Measurements from ENCODE around the gene KCNB1.

The KCNB1 gene

GRCh38 chr20:49469060-49469459 is 13.4 kb downstream of the KCNB1 start:
- no peak for DNase-seq (ENCODE audit: low spot score)

DNA sequence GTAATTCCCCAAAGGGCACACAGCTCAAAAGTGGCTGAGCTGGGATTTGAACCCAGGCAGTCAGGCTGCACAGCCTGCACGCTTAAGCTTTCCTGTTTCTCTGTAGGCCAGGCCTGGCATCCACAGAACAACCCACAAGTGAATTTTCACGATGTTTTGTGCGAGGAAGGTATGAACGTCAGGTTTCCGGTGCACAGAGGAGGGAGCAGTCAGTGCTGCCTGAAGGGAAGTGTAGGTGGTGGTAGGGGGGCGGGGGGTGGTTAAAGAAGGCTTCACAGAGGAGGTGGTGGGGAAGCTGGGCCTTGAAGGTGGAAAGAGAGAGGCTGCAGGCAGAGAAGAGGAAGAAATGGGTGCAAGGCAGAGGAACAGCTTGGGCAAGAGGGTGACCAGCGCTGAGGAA is 14.1 kb downstream of the KCNB1 start:
- DNase-seq (ENCODE audit: low spot score): no peak

- DNase-seq (ENCODE audit: low spot score): no peak
Measured at GRCh38 chr20:49466114-49466912, 16.2 kb downstream of the KCNB1 start.

GRCh38 chr20:49464556-49464955 is 17.9 kb downstream of the KCNB1 start:
- no peak for DNase-seq (ENCODE audit: low spot score)

- DNase-seq (ENCODE audit: low spot score): no peak
Measured at GRCh38 chr20:49462626-49463025, 19.8 kb downstream of the KCNB1 start.

DNA sequence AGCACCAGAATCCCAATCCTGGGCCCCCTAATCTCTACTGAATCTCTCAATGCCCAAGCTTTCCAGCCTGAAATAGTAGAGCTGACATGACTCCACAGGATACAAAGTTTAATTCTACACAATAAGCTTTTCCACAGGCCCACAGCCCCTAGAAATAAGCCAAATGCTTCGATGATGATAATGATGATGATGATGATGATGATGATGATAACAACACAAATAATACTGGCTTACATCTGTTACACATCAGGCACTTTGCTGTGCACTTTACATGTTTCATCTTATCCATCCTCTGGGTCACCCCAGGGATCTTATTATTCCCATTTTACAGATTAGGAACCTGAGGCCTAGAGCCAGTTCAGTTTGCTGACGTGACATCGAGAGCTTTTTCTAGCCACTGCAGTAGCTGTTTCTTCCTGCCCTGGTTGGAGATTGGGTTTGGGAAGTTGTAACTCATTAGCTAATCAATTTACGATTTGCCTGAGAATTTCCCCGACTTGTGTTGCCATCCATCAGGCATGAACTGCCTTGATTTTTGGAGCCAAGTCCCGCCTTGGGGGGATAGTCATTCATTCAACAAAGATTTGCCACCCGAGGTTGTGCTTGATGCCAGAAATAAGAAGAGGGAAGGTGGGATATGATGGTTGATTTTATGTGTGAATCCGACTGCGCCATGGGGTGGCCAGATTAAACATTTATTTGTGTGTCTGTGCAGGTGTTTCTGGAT is 20.4 kb downstream of the KCNB1 start:
- no peak for DNase-seq (ENCODE audit: low spot score)

DNA sequence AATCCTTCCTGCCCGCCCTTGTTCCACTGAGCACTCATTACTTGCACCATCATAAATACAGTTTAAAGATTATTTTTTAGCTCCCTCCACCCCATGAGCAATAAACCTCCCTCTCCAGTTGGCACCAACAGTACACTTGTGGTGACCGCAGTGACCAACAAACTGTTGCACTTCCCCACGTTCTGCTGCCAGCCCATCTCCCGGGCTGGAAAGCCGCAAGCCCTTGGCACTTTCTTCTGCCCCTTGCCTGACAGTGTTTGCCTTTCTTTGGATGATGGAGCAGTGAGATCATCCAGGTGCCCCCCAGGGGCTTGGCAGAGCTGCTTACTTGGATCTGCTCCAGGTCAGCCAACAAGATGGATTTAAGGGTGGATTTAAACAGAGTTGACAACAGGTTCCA is 21.6 kb downstream of the KCNB1 start:
- DNase-seq (ENCODE audit: low spot score): no peak

GRCh38 chr20:49460131-49460530 is 22.3 kb downstream of the KCNB1 start:
- no peak for DNase-seq (ENCODE audit: low spot score)

DNA sequence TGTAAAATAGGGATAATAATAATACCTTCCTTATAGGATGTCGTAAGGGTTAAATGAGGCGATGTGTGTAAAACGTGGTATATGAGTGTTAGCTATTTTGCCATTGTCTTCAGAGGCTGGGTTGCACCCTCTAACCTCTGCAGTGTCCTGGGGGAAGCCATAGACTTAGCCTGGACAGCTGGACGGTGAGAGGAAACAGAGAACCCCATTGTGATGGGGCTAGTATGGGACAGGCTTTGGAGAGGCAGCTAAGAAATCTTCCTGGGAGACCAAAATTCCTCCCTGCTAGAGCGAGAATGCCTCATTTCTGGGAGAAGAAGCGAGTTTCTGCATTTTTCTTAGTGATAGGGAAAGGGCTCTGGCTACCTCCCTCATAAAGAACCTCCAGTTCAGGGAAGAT is 22.8 kb downstream of the KCNB1 start:
- DNase-seq (ENCODE audit: low spot score): no peak

DNA sequence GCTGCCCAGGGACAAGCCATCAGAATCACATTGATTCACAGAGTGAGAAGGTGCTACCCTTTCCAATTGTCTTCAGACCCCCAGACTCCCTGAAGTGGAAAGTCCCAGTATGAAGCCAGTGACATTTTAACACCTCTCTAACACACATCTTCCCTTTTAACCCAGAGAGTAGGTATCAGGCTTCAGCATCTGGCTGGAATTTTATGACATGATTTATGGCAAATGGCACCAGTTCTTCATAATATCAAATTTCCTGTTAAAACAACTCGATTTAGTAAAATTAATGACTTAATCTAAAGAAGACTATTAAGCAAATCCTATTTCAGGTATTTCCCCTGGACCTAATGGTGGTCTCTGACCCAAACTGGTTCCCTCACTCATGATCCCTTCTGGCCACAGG is 25.0 kb downstream of the KCNB1 start:
- DNase-seq (ENCODE audit: low spot score): no peak

DNA sequence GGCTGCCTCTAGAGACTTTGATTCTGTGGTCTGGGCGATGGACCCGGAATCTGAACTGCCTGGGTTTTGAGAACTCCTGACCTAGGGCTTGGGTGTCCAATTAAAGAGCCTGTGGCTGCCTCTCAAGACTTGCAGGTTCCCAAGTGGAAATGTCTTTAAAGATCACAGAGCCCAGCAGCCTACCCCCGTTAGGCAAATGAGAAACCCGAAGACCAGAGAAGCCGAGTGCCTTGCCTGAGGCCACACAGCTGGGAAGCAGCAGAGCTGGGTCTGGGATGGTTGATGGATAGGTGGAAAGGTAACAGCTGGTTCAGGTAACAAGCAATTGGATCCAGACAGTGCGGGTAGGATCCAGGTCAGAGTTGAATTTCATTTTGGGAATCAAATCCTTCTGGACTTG is 25.8 kb downstream of the KCNB1 start:
- DNase-seq (ENCODE audit: low spot score): no peak

DNA sequence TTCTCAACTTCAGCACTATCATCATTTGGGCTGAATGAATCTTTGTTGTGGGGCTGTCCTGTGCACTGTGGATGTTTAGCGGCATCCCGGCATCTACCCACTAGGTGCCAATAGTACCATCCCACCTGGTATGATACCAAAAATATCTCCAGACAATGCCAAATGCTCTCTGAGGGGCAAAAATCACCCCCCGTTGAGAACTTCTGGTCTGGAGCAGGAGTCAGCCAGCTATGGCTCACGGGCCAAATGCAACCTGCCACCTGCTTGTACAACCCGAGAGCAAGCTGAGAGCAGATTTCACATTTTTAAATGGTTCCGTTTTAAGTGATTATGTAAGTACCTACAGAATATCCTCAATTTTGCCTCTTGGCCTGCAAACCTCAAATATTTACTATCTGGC is 26.8 kb downstream of the KCNB1 start:
- no peak for DNase-seq (ENCODE audit: low spot score)

DNA sequence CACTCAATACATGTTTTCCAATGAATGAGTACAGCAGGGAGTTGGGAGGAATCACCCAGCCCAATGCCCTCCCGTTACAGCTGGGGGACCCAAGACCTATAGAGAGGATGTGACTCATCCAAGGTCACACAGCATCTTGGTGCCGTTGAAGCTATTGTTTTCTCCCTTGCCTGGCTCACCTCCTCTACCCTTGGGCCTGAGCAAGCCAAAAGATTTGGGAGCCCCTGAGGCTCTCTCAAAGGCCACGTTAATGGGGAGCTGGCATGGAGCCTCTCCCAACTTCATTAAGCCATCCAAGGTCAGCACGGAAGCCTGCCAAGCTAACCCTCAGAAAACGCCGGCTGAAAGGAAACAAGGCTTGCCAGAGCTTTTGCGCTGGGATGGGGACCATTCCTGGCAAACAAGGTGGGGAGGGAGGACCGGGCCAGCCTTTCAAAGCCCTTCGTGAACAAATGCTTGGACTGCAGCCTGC is 30.4 kb downstream of the KCNB1 start:
- DNase-seq (ENCODE audit: low spot score): no peak

GRCh38 chr20:49450281-49450721 is 32.2 kb downstream of the KCNB1 start:
- no peak for DNase-seq (ENCODE audit: low spot score)

GRCh38 chr20:49448917-49449316 is 33.6 kb downstream of the KCNB1 start:
- no peak for DNase-seq (ENCODE audit: low spot score)

- DNase-seq (ENCODE audit: low spot score): no peak
Measured at GRCh38 chr20:49447946-49448809, 34.3 kb downstream of the KCNB1 start.

GRCh38 chr20:49447364-49447763 is 35.1 kb downstream of the KCNB1 start:
- no peak for DNase-seq (ENCODE audit: low spot score)

GRCh38 chr20:49446808-49447207 is 35.7 kb downstream of the KCNB1 start:
- DNase-seq (ENCODE audit: low spot score): no peak

- DNase-seq (ENCODE audit: low spot score): no peak
Measured at GRCh38 chr20:49446080-49446479, 36.4 kb downstream of the KCNB1 start.

DNA sequence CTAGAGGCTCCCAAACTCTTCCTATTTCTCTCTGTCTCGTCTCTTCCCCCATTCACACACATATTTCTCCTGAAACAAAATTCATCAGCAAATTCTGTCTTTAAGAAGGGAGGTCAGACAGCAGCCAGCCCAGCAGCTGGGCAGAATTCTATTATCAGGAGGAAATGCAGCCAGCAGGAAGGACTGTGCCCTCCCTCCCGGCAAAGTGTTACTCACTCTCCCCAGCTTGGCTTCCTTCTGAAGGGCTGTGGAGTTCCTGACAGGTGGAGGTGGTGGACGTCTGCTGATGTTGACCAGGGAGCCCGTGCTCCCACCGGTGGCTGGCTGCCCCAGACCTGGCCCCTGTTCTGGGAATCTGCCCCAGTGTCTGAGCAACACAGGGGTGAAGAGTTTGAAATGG is 37.3 kb downstream of the KCNB1 start:
- DNase-seq (ENCODE audit: low spot score): no peak

DNA sequence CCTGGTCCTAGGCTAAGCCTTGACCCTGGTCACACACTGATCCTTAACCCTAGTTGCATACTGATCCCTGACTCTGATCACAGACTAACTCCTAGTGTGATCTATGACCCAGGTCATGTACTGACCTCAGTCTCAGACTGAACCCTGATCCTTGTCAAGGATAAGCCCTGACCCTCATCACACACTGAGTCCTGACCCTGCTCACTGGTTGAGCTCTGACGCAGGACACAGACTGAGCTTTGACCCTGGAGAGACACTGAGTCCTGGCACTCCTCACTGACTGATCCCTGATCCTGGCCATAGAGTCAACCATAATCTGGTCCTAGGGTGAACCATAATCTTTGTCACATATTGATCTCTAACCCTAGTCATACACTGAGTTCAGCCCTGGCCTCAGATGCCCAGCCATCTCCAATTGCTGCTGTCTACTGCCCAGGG is 37.9 kb downstream of the KCNB1 start:
- DNase-seq (ENCODE audit: low spot score): no peak

DNA sequence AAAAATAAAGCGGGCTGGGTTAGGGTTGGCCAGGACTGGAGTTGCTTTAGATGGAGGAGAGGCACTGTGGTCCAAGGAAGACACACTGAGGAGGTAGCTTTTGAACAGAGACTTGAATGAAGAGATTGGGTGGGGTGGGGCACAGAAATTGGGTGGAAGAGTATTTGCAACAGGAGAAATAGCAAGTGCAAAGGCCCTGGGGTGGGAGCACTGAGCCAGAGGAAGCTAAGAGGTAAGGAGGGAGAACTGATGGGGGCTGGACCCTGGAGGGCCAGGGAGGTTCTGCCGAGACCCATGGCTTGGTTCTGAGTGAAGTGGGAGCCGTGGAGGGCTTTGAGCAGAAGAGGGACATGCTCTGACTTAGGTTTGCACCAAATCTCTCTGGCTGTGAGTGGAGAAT is 45.4 kb downstream of the KCNB1 start:
- no peak for DNase-seq (ENCODE audit: low spot score)

All from HuH-7 (cell line).